H9 (cell line): ENCODE results near the gene TNXB. TPM values are rescaled to one million over a fixed set of nuclear protein-coding genes. Genes with fewer than 3 reads are reported as not detected.
"Not testable (repeated sequence)": the region's sequence is repeated elsewhere in the genome, so short reads cannot be mapped to it uniquely, and the experiment has no call there.

ENCODE experiments used
- DNase-seq: peaks from one replicate; pipeline ENCODE4 v3.0.0-alpha.2; 2017
- H2AFZ ChIP-seq: one replicate; pipeline ENCODE4 v1.6.1; 2013; ENCODE audit warnings: mild to moderate bottlenecking, low read length, control low read depth, moderate library complexity
- H2AK5ac ChIP-seq: 2 replicates; pipeline ENCODE4 v1.6.1; 2013; ENCODE audit warnings: low read length, control low read depth, mixed read lengths; ENCODE audit not compliant: insufficient read length
- H2BK120ac ChIP-seq: one replicate; pipeline ENCODE4 v1.6.1; 2013; ENCODE audit warnings: low read depth, mild to moderate bottlenecking, low read length, control low read depth, inconsistent platforms; ENCODE audit not compliant: poor library complexity, severe bottlenecking
- H2BK12ac ChIP-seq: 2 replicates; pipeline ENCODE4 v1.6.1; 2013; ENCODE audit warnings: low read length, control low read depth, mixed read lengths, low read depth; ENCODE audit not compliant: insufficient read length
- H2BK15ac ChIP-seq: 2 replicates; pipeline ENCODE4 v1.6.1; 2013; ENCODE audit warnings: low read depth, low read length, control low read depth
- H2BK20ac ChIP-seq: one replicate; pipeline ENCODE4 v1.6.1; 2013; ENCODE audit warnings: low read depth, mild to moderate bottlenecking, low read length, control low read depth, inconsistent platforms; ENCODE audit not compliant: poor library complexity, severe bottlenecking
- H2BK5ac ChIP-seq: 2 replicates; pipeline ENCODE4 v1.6.1; 2013; ENCODE audit warnings: low read length, control low read depth, mixed read lengths; ENCODE audit not compliant: insufficient read length
- H3K14ac ChIP-seq: 2 replicates; pipeline ENCODE4 v1.6.1; 2013; ENCODE audit warnings: low read length, control low read depth; ENCODE audit not compliant: insufficient read depth
- H3K18ac ChIP-seq: 2 replicates; pipeline ENCODE4 v1.6.1; 2013; ENCODE audit warnings: low read depth, mild to moderate bottlenecking, mixed read lengths, low read length, control low read depth; ENCODE audit not compliant: insufficient read length
- H3K23ac ChIP-seq: 2 replicates; pipeline ENCODE4 v1.6.1; 2013; ENCODE audit warnings: low read length, control low read depth, mixed read lengths, low read depth; ENCODE audit not compliant: insufficient read length
- H3K23me2 ChIP-seq: 2 replicates; pipeline ENCODE4 v1.6.1; 2013; ENCODE audit warnings: low read depth, mild to moderate bottlenecking, mixed read lengths, low read length, control low read depth; ENCODE audit not compliant: insufficient read length, poor library complexity, severe bottlenecking
- H3K27ac ChIP-seq: 2 replicates; pipeline ENCODE4 v1.5.1; 2013; ENCODE audit warnings: low read length, control low read depth, mixed read lengths, low read depth; ENCODE audit not compliant: insufficient read length
- H3K27me3 ChIP-seq: 2 replicates; pipeline ENCODE4 v1.6.1; 2013; ENCODE audit warnings: low read length, control low read depth, inconsistent platforms; ENCODE audit not compliant: insufficient read depth
- H3K4ac ChIP-seq: 2 replicates; pipeline ENCODE4 v1.6.1; 2013; ENCODE audit warnings: low read depth, mild to moderate bottlenecking, control low read depth, inconsistent platforms, low read length, moderate library complexity
- H3K4me1 ChIP-seq: 2 replicates; pipeline ENCODE4 v1.6.1; 2013; ENCODE audit warnings: low read length, control low read depth, inconsistent platforms; ENCODE audit not compliant: insufficient read depth
- H3K4me2 ChIP-seq: 2 replicates; pipeline ENCODE4 v1.6.1; 2013; ENCODE audit warnings: low read length, control low read depth, mixed read lengths; ENCODE audit not compliant: insufficient read length, insufficient read depth
- H3K56ac ChIP-seq: 2 replicates; pipeline ENCODE4 v1.6.1; 2013; ENCODE audit warnings: low read depth, mild to moderate bottlenecking, mixed read lengths, low read length, control low read depth; ENCODE audit not compliant: insufficient read length
- H3K79me1 ChIP-seq: 2 replicates; pipeline ENCODE4 v1.6.1; 2013; ENCODE audit warnings: low read depth, mild to moderate bottlenecking, moderate library complexity, low read length, control low read depth, inconsistent platforms; ENCODE audit not compliant: insufficient read depth, poor library complexity, severe bottlenecking
- H3K79me2 ChIP-seq: 2 replicates; pipeline ENCODE4 v1.6.1; 2013; ENCODE audit warnings: low read length, control low read depth, inconsistent platforms; ENCODE audit not compliant: insufficient read depth
- H3K9ac ChIP-seq: 2 replicates; pipeline ENCODE4 v1.6.1; 2013; ENCODE audit warnings: low read length, control low read depth, mixed read lengths; ENCODE audit not compliant: insufficient read length; ENCODE audit errors: extremely low read depth
- H3K9me3 ChIP-seq: one replicate; pipeline ENCODE4 v1.6.1; 2013; ENCODE audit warnings: low read depth, low read length, inconsistent platforms; ENCODE audit not compliant: control insufficient read depth
- H3T11ph ChIP-seq: one replicate; pipeline ENCODE4 v1.6.1; 2013; ENCODE audit warnings: mild to moderate bottlenecking, low read length, control low read depth, inconsistent platforms
- H4K20me1 ChIP-seq: one replicate; pipeline ENCODE4 v1.6.1; 2013; ENCODE audit not compliant: control insufficient read depth, insufficient read length, insufficient read depth
- H4K5ac ChIP-seq: 2 replicates; pipeline ENCODE4 v1.6.1; 2013; ENCODE audit warnings: low read depth, mild to moderate bottlenecking, mixed read lengths, low read length, control low read depth; ENCODE audit not compliant: insufficient read length
- H4K8ac ChIP-seq: replicated peaks from 2 replicates; pipeline ENCODE4 v1.6.1; 2013; ENCODE audit warnings: low read length, control low read depth, mixed read lengths, low read depth; ENCODE audit not compliant: insufficient read length
- H4K91ac ChIP-seq: 2 replicates; pipeline ENCODE4 v1.6.1; 2013; ENCODE audit warnings: low read depth, mild to moderate bottlenecking, moderate library complexity, mixed read lengths, low read length, control low read depth; ENCODE audit not compliant: insufficient read length
- H3K27ac Mint-ChIP-seq, 3 experiments: 2 replicates in 2 of 3; 3 replicates in 1 of 3; pipeline ENCODE4 v1.8.0; 2020 to 2021; ENCODE audit warnings: mixed read lengths in 3 of 3, mild to moderate bottlenecking in 1 of 3, moderate library complexity in 1 of 3
- H3K27me3 Mint-ChIP-seq: 2 replicates; pipeline ENCODE4 v1.8.0; 2021; ENCODE audit warnings: low read depth, mild to moderate bottlenecking, moderate library complexity, mixed read lengths
- H3K36me3 Mint-ChIP-seq, 3 experiments: 2 replicates in 2 of 3; 3 replicates in 1 of 3; pipeline ENCODE4 v1.8.0; 2020 to 2021; ENCODE audit warnings: low read depth in 3 of 3, mixed read lengths in 3 of 3; ENCODE audit not compliant: insufficient read depth in 1 of 3
- H3K4me1 Mint-ChIP-seq, 2 experiments: 2 replicates each; pipeline ENCODE4 v1.8.0; 2020; ENCODE audit warnings: mixed read lengths in 2 of 2
- H3K4me3 Mint-ChIP-seq, 2 experiments: 2 replicates in 1 of 2; 3 replicates in 1 of 2; pipeline ENCODE4 v1.8.0; 2020 to 2021; ENCODE audit warnings: mild to moderate bottlenecking in 2 of 2, mixed read lengths in 2 of 2, moderate library complexity in 1 of 2
- H3K9me3 Mint-ChIP-seq, 2 experiments: 2 replicates in 1 of 2; 3 replicates in 1 of 2; pipeline ENCODE4 v1.8.0; 2020; ENCODE audit warnings: mild to moderate bottlenecking in 2 of 2, mixed read lengths in 2 of 2, moderate library complexity in 1 of 2
- CTCF ChIP-seq: fragments of 200-600 bp; sonication (generic); conservative IDR thresholded peaks from 3 replicates; pipeline ENCODE4 v1.8.0; 2021; ENCODE audit warnings: antibody characterized with exemption, mild to moderate bottlenecking
- WGBS: extraction: QIAGEN DNeasy Blood & Tissue Kit; methylation state at CpG from one replicate; pipeline ENCODE4 v1.1.7; 2013; ENCODE audit warnings: missing lambda C conversion rate, low lambda C conversion rate, mixed read lengths; ENCODE audit not compliant: insufficient read length; ENCODE audit errors: extremely low coverage; 5-methylcytosine and 5-hydroxymethylcytosine counted together
- total RNA-seq: library from RNA; stranded (reverse); gene quantifications from 2 replicates; pipeline ENCODE4 v1.2.1, GENCODE V29; 2021

TNXB gene
- total RNA-seq, 1 experiment from 2014 or later: 5.0 TPM

- no peak overlapping the region for H3K23ac ChIP-seq
- no peak overlapping the region for H2AFZ ChIP-seq
- no peak overlapping the region for H3K4me2 ChIP-seq
- no peak overlapping the region for H3K27ac ChIP-seq
- H3K79me1 ChIP-seq: no peaks in the 10 kb centered on the region
- TF ChIP-seq CTCF: no peak
- no peaks in the 10 kb centered on the region for H3K9me3 ChIP-seq
- H2BK5ac ChIP-seq: no peak overlapping the region
- no peaks in the 10 kb centered on the region for H3K27me3 Mint-ChIP-seq
- no peak overlapping the region for H2BK20ac ChIP-seq
- H3K27me3 ChIP-seq: no peaks in the 10 kb centered on the region
- peak overlapping the region in 1 of 3 experiments; percentile 57; a peak in 1 of 7 replicates for H3K27ac Mint-ChIP-seq
- H2BK15ac ChIP-seq: no peak overlapping the region
- no peak overlapping the region for H3K56ac ChIP-seq
- no peak overlapping the region for H3K18ac ChIP-seq
- H3K4me1 Mint-ChIP-seq: peaks cover 2 to 11% of the 10 kb centered on the region in 2 experiments; a peak in 3 of 4 replicates
- no peak overlapping the region for H2BK12ac ChIP-seq
- H4K91ac ChIP-seq: no peak overlapping the region
- no CpG with 5 or more reads among the region's 22 CpGs for WGBS
- no peaks in the 10 kb centered on the region; a peak in 1 of 7 replicates for H3K36me3 Mint-ChIP-seq
- no peak overlapping the region for H4K8ac ChIP-seq
- H3K4ac ChIP-seq: no peak overlapping the region
- H2AK5ac ChIP-seq: no peak overlapping the region
- H3K23me2 ChIP-seq: no peaks in the 10 kb centered on the region
- no peak overlapping the region; the same call in 1 of the 2 replicates for H3K14ac ChIP-seq
- H3T11ph ChIP-seq: no peak overlapping the region
- DNase-seq: no peak
- H3K79me2 ChIP-seq: no peaks in the 10 kb centered on the region
- H4K5ac ChIP-seq: no peak overlapping the region
- no peak overlapping the region for H3K4me3 Mint-ChIP-seq
- no peak overlapping the region for H3K9ac ChIP-seq
- H2BK120ac ChIP-seq: no peak overlapping the region
- H4K20me1 ChIP-seq: no peaks in the 10 kb centered on the region
- no peaks in the 10 kb centered on the region for H3K9me3 Mint-ChIP-seq
- H3K4me1 ChIP-seq: no peaks in the 10 kb centered on the region
Measured at GRCh38 chr6:32045811-32046449, 63.2 kb downstream of the TNXB start.

- H3K4me3 Mint-ChIP-seq, H4K8ac ChIP-seq, H2AFZ ChIP-seq, H3T11ph ChIP-seq, H3K27ac Mint-ChIP-seq, H4K20me1 ChIP-seq, H4K91ac ChIP-seq, H2BK15ac ChIP-seq, H2AK5ac ChIP-seq, H3K27me3 Mint-ChIP-seq, H2BK120ac ChIP-seq, H3K56ac ChIP-seq, H4K5ac ChIP-seq, DNase-seq, H2BK5ac ChIP-seq, H3K23me2 ChIP-seq, H2BK20ac ChIP-seq, H3K18ac ChIP-seq, H3K9ac ChIP-seq, H3K27me3 ChIP-seq, H3K9me3 ChIP-seq, H3K27ac ChIP-seq, H3K4me2 ChIP-seq, H3K79me1 ChIP-seq, H2BK12ac ChIP-seq, H3K23ac ChIP-seq, H3K79me2 ChIP-seq, H3K9me3 Mint-ChIP-seq, H3K4ac ChIP-seq, H3K4me1 ChIP-seq, H3K14ac ChIP-seq, H3K36me3 Mint-ChIP-seq: not testable (repeated sequence)
- peaks cover 2 to 11% of the 10 kb centered on the region in 2 experiments; a peak in 3 of 4 replicates for H3K4me1 Mint-ChIP-seq
- no CpG with 5 or more reads among the region's 18 CpGs for WGBS
Measured at GRCh38 chr6:32044916-32045315, 64.2 kb downstream of the TNXB start.
